Pancreas (tissue), 10 donors: ENCODE data around the gene HSCB. TPM values are rescaled to one million over a fixed set of nuclear protein-coding genes. Genes with fewer than 3 reads are reported as not detected.
"Not testable (repeated sequence)": the region's sequence is repeated elsewhere in the genome, so short reads cannot be mapped to it uniquely, and the experiment has no call there.

Experiments used
- ATAC-seq, 4 donors: fragments of 200-7000 bp; cut with Tn5 transposase; one replicate each; pipeline versions ENCODE4 v1.8.0 to v1.9.1; 2020; ENCODE audit warnings: mild to moderate bottlenecking in 4 of 4, moderate library complexity in 4 of 4
- DNase-seq, 6 donors: peaks; one replicate each; pipeline ENCODE4 v3.0.0-alpha.2; 2020
- FAIRE-seq: peaks from 2 replicates; lab custom pipeline; 2012; peaks lifted over from hg19 to GRCh38; lab: Jason Lieb, UNC
- H3K27ac ChIP-seq, 4 donors: fragments of 200-600 bp; sonication (generic); 1 replicate in 3 of 4; 2 replicates in 1 of 4; pipeline versions ENCODE4 v1.5.0 to v1.8.0; 2020
- H3K27me3 ChIP-seq, 4 donors: fragments of 200-600 bp; one replicate each; pipeline ENCODE4 v1.8.0; 2021
- H3K36me3 ChIP-seq, 3 donors: fragments of 200-600 bp; sonication (generic) in 1 of 3; one replicate each; pipeline versions ENCODE4 v1.5.0 to v1.8.0; 2020 to 2021
- H3K4me1 ChIP-seq, 3 donors: fragments of 200-600 bp; one replicate each; pipeline ENCODE4 v1.8.0; 2021
- H3K4me3 ChIP-seq, 4 donors: fragments of 200-600 bp; sonication (generic) in 2 of 4; one replicate each; pipeline versions ENCODE4 v1.5.0 to v1.8.0; 2020 to 2021
- H3K9me3 ChIP-seq, 4 donors: fragments of 200-600 bp; one replicate each; pipeline ENCODE4 v1.8.0; 2021
- WGBS, 2 donors: extraction: QIAGEN DNeasy Blood & Tissue Kit; methylation state at CpG; one replicate each; pipeline ENCODE4 v1.1.7; 2013; 5-methylcytosine and 5-hydroxymethylcytosine counted together
- intact Hi-C, 3 donors: fragments of 100-400 bp; cut with DNase I; formaldehyde crosslinking; loops; one replicate each; pipeline versions ENCODE4 v1.11.1 to v1.14.2; 2022
- polyA plus RNA-seq, 2 donors: library from polyadenylated mRNA; stranded (reverse); fragments of 200-250 nt; gene quantifications; one replicate each; pipeline ENCODE4 v1.2.3, GENCODE V29; 2013
- total RNA-seq, 6 donors: library from RNA; stranded (reverse); fragmentation: NEBNext Ultra II Directional in 4 of 6; extraction: Animal tissue kit (Norgen Biotek cat#: 25700) in 4 of 6; gene quantifications; one replicate each; pipeline versions ENCODE4 v1.2.1 to v1.2.4, GENCODE V29; 2021 to 2023
- TF ChIP-seq, protein P1 (sequence below), 4 donors: fragments of 200-600 bp; sonication (generic) in 3 of 4; IDR thresholded peaks; one replicate each; pipeline versions ENCODE4 v1.5.0 to v1.8.0; 2021; ENCODE audit warnings: antibody characterized with exemption in 4 of 4
- donor health status: healthy with polysubstance abuse.
- donor health status: DM: no; HTN: no; CAD: no; lungs with moderate emphysema.
- donor health status: DM: no; HTN: no; CAD: no.
- donor health status: control.
- donor health status: control.
- donor health status: Bipolar disorder and iron deficiency.
- donor health status: DM: yes; HTN: yes; CAD: no.
- donor health status: DM: no; HTN: no; CAD: no.
- donor health status: DM: no; HTN: no; CAD: no.
- donor health status: DM: yes; HTN: yes; CAD: no.

The HSCB gene
- total and polyA plus RNA-seq, 8 donors, result 7.0 to 17.7 (median 8.1) TPM

- H3K9me3 ChIP-seq, result no peaks in the 10 kb centered on the region
- WGBS, 2 donors, result 84 to 85% methylated on average over 6 of the region's 6 CpGs
- no peaks in the 10 kb centered on the region for H3K27me3 ChIP-seq
- FAIRE-seq (no peak), DNase-seq (no peak), ATAC-seq (no peak)
- H3K4me3 ChIP-seq, result no peak overlapping the region
- intact Hi-C loops, result no loop called here
- no peak overlapping the region for H3K27ac ChIP-seq
- TF ChIP-seq, protein P1, sequence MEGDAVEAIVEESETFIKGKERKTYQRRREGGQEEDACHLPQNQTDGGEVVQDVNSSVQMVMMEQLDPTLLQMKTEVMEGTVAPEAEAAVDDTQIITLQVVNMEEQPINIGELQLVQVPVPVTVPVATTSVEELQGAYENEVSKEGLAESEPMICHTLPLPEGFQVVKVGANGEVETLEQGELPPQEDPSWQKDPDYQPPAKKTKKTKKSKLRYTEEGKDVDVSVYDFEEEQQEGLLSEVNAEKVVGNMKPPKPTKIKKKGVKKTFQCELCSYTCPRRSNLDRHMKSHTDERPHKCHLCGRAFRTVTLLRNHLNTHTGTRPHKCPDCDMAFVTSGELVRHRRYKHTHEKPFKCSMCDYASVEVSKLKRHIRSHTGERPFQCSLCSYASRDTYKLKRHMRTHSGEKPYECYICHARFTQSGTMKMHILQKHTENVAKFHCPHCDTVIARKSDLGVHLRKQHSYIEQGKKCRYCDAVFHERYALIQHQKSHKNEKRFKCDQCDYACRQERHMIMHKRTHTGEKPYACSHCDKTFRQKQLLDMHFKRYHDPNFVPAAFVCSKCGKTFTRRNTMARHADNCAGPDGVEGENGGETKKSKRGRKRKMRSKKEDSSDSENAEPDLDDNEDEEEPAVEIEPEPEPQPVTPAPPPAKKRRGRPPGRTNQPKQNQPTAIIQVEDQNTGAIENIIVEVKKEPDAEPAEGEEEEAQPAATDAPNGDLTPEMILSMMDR (IDR thresholded peaks at IDR 0.05), result no peak
- no peaks in the 10 kb centered on the region for H3K4me1 ChIP-seq
- peaks cover 0 to 9% (median 8%) of the 10 kb centered on the region in 3 donors for H3K36me3 ChIP-seq
Measured at GRCh38 chr22:28750471-28750881, 8.6 kb downstream of the HSCB start.

DNA sequence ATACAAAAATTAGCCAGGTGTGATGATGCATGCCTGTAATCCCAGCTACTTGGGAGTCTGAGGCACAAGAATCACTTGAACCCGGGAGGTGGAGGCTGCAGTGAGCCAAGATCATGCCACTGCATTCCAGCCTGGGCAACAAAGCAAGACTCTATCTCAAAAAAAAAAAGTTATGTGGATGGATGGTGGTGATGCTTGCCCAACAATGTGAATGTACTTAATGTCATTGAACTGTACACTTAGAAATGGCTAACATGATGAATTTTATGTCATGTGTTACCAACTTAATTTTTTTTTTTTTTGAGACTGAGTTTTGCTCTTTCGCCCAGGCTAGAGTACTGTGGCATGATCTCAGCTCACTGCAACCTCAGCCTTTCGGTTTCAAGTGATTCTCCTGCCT is 12.7 kb downstream of the HSCB start:
- intact Hi-C loops, ATAC-seq, H3K27me3 ChIP-seq, FAIRE-seq, H3K4me3 ChIP-seq, H3K9me3 ChIP-seq, H3K27ac ChIP-seq, H3K4me1 ChIP-seq, H3K36me3 ChIP-seq, DNase-seq: not testable (repeated sequence)
- WGBS, 2 donors, result 95 to 100% methylated on average over 3 of the region's 3 CpGs

DNA sequence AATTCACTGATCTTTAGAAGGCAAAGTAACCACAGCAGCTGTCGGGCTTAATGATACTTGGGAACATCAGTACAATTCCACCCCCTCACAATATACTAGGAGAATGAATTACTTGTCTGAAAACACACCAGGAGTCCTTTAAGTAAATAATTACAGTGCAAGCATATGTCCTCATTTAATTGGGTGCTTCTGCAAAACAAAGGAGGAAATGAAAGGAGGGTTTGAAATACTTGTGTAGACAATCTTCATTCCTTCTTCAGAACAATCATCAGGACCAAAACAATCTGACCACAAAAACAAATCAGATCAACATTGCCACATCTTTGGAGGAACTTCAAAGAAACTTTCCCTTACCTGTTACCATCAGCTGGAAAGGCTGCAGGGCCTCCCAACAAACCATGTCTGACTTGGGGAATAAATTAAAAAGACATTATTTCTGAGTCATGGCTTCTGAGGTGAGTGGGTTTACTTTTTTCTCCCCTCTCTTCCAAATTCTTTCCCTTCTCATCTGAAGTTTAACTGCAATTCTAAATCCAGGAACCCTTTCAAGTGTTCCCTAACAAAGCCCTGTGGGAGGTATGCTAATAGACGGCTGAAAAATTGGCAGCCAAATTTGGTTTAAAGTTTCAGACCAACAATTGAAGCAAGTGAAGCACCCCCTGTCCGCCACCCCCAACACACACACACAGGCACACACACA is 18.2 kb downstream of the HSCB start:
- 78 to 80% methylated on average over 3 of the region's 3 CpGs for WGBS, 2 donors
- FAIRE-seq, result no peak

DNA sequence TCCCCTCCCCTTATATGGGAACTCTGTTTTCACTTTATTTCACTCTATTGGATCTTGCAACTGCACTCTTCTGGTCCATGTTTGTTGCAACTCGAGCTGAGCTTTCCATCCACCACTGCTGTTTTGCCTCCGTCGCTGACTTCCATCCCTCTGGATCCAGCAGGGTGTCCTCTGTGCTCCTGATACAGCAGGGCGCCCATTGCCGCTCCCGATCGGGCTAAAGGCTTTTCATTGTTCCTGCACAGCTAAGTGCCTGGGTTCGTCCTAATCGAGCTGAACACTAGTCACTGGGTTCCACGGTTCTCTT is 19.6 kb downstream of the HSCB start:
- ATAC-seq (no peak), DNase-seq (no peak), FAIRE-seq (no peak)
- TF ChIP-seq, protein P1 (IDR thresholded peaks at IDR 0.05), result no peak
- intact Hi-C loops, result no loop called here
- H3K4me1 ChIP-seq, result no peaks in the 10 kb centered on the region
- H3K36me3 ChIP-seq, result no peaks in the 10 kb centered on the region
- H3K4me3 ChIP-seq, result no peak overlapping the region
- H3K27ac ChIP-seq, result no peak overlapping the region
- H3K27me3 ChIP-seq, result no peaks in the 10 kb centered on the region
- 94% methylated on average over 10 of the region's 10 CpGs for WGBS, 2 donors
- H3K9me3 ChIP-seq, result no peaks in the 10 kb centered on the region

More for the DNA sequence above, 18.2 kb downstream of the HSCB start:
- no peaks in the 10 kb centered on the region for H3K4me1 ChIP-seq
- no peaks in the 10 kb centered on the region for H3K27me3 ChIP-seq
- no peak overlapping the region for H3K4me3 ChIP-seq
- TF ChIP-seq, protein P1 (IDR thresholded peaks at IDR 0.05), result no peak
- intact Hi-C loops, result no loop called here
- no peak for DNase-seq
- H3K9me3 ChIP-seq, result no peaks in the 10 kb centered on the region
- no peaks in the 10 kb centered on the region for H3K36me3 ChIP-seq
- no peak overlapping the region for H3K27ac ChIP-seq
- ATAC-seq, result peak in 1 of 4 donors; percentile 26

- H3K4me3 ChIP-seq, H3K27ac ChIP-seq, DNase-seq, intact Hi-C loops, ATAC-seq, H3K4me1 ChIP-seq, H3K36me3 ChIP-seq, FAIRE-seq, H3K27me3 ChIP-seq, H3K9me3 ChIP-seq: not testable (repeated sequence)
- 87 to 90% methylated on average over 4 of the region's 4 CpGs for WGBS, 2 donors
Measured at GRCh38 chr22:28762000-28762399, 20.2 kb downstream of the HSCB start.

- TF ChIP-seq, protein P1 (IDR thresholded peaks at IDR 0.05), result no peak
- Histone ChIP-seq H3K4me1 (no peaks in the 10 kb centered on the region), H3K9me3 (no peaks in the 10 kb centered on the region), H3K27ac (no peak overlapping the region), H3K27me3 (no peaks in the 10 kb centered on the region), H3K4me3 (no peak overlapping the region), H3K36me3 (no peaks in the 10 kb centered on the region)
- no peak for FAIRE-seq
- no peak for DNase-seq
- intact Hi-C loops, result no loop called here
- WGBS, 2 donors, result 91% methylated on average over 3 of the region's 3 CpGs
- ATAC-seq, result no peak
Measured at GRCh38 chr22:28766628-28767027, 24.8 kb downstream of the HSCB start.
